IMR-90 (cell line): ENCODE data around the gene LRRC56. TPM values are rescaled to one million over a fixed set of nuclear protein-coding genes. Genes with fewer than 3 reads are reported as not detected.

Experiments used
- ATAC-seq: fragments of 200-7000 bp; cut with Tn5 transposase; 2 replicates; pipeline ENCODE4 v1.9.1; 2020; ENCODE audit warnings: low read depth, mild to moderate bottlenecking, moderate library complexity
- BruUV-seq: library from RNA; stranded (reverse); fragments of 400-500 nt; replicated peaks from 2 replicates; lab custom pipeline; 2021; lab: Mats Ljungman, UMichigan
- CTCF ChIA-PET: fragments of 300-600 bp; formaldehyde crosslinking; extraction: SDS; loops from one replicate; lab custom pipeline; 2021; ENCODE audit warnings: antibody characterized with exemption; lab: Yijun Ruan, JAX
- POLR2A ChIA-PET: fragments of 300-600 bp; sonication (Branson Sonifier 250); formaldehyde crosslinking; loops from one replicate; lab custom pipeline; 2022; ENCODE audit warnings: antibody characterized with exemption; ENCODE audit not compliant: unreplicated experiment; lab: Charles Lee
- DNase-seq: peaks from one replicate; pipeline ENCODE4 v3.0.0; 2013
- H2AFZ ChIP-seq: replicated peaks from 2 replicates; pipeline ENCODE3; 2013; ENCODE audit warnings: low read length, mild to moderate bottlenecking; ENCODE audit not compliant: poor library complexity
- H2AK5ac ChIP-seq: 2 replicates; pipeline ENCODE4 v1.6.1; 2013; ENCODE audit warnings: low read depth, low read length, inconsistent platforms
- H2AK9ac ChIP-seq: replicated peaks from 2 replicates; pipeline ENCODE3; 2013; ENCODE audit warnings: mild to moderate bottlenecking, low read depth, low read length, moderate library complexity; ENCODE audit not compliant: poor library complexity
- H2BK120ac ChIP-seq: 2 replicates; pipeline ENCODE4 v1.6.1; 2013; ENCODE audit warnings: low read depth, low read length, inconsistent platforms
- H2BK15ac ChIP-seq: 3 replicates; pipeline ENCODE4 v1.6.1; 2013; ENCODE audit warnings: low read depth, low read length, inconsistent platforms
- H2BK20ac ChIP-seq: 2 replicates; pipeline ENCODE4 v1.6.1; 2013; ENCODE audit warnings: low read depth, mild to moderate bottlenecking, inconsistent platforms, low read length, moderate library complexity
- H2BK5ac ChIP-seq: 2 replicates; pipeline ENCODE4 v1.6.1; 2013; ENCODE audit warnings: mild to moderate bottlenecking, low read depth, low read length, inconsistent platforms; ENCODE audit not compliant: poor library complexity, severe bottlenecking
- H3K14ac ChIP-seq: replicated peaks from 2 replicates; pipeline ENCODE4 v1.6.1; 2013; ENCODE audit warnings: low read depth, low read length, inconsistent platforms
- H3K18ac ChIP-seq: 2 replicates; pipeline ENCODE4 v1.6.1; 2013; ENCODE audit warnings: low read depth, low read length, control low read depth
- H3K23ac ChIP-seq: 2 replicates; pipeline ENCODE4 v1.6.1; 2013; ENCODE audit warnings: low read depth, low read length, inconsistent platforms
- H3K27ac ChIP-seq: 2 replicates; pipeline ENCODE4 v1.5.1; 2013; ENCODE audit warnings: mild to moderate bottlenecking, control low read depth, low read length; ENCODE audit not compliant: insufficient read depth
- H3K27me3 ChIP-seq: 2 replicates; pipeline ENCODE4 v1.6.1; 2013; ENCODE audit warnings: low read length; ENCODE audit not compliant: control insufficient read depth, insufficient read depth
- H3K36me3 ChIP-seq: 2 replicates; pipeline ENCODE4 v1.6.1; 2013; ENCODE audit warnings: low read length, mixed read lengths; ENCODE audit not compliant: control insufficient read depth, insufficient read depth
- H3K4ac ChIP-seq: 2 replicates; pipeline ENCODE4 v1.6.1; 2013; ENCODE audit warnings: low read depth, low read length, inconsistent platforms
- H3K4me1 ChIP-seq: 2 replicates; pipeline ENCODE4 v1.6.1; 2013; ENCODE audit warnings: low read length, mixed read lengths; ENCODE audit not compliant: control insufficient read depth, insufficient read depth
- H3K4me2 ChIP-seq: 2 replicates; pipeline ENCODE4 v1.6.1; 2013; ENCODE audit warnings: low read depth, mild to moderate bottlenecking, control low read depth, low read length, moderate library complexity
- H3K4me3 ChIP-seq: 2 replicates; pipeline ENCODE4 v1.5.1; 2013; ENCODE audit warnings: low read depth, mild to moderate bottlenecking, control low read depth, low read length, moderate library complexity; ENCODE audit not compliant: insufficient read depth
- H3K56ac ChIP-seq: 2 replicates; pipeline ENCODE4 v1.6.1; 2013; ENCODE audit warnings: low read length, inconsistent platforms; ENCODE audit not compliant: insufficient read depth; ENCODE audit errors: extremely low read depth
- H3K79me1 ChIP-seq, 2 experiments: 2 replicates each; pipeline ENCODE4 v1.6.1; 2013; ENCODE audit warnings: low read length in 2 of 2, inconsistent platforms in 1 of 2, low read depth in 1 of 2
- H3K9ac ChIP-seq: 2 replicates; pipeline ENCODE4 v1.6.1; 2013; ENCODE audit warnings: low read depth, low read length, control low read depth
- H3K9me1 ChIP-seq: 2 replicates; pipeline ENCODE4 v1.6.1; 2013; ENCODE audit warnings: low read length, inconsistent platforms; ENCODE audit not compliant: insufficient read depth
- H3K9me3 ChIP-seq: 2 replicates; pipeline ENCODE4 v1.6.1; 2013; ENCODE audit warnings: low read length; ENCODE audit not compliant: control insufficient read depth, insufficient read depth
- H4K20me1 ChIP-seq: 2 replicates; pipeline ENCODE4 v1.6.1; 2013; ENCODE audit warnings: low read length, inconsistent platforms; ENCODE audit not compliant: insufficient read depth
- H4K5ac ChIP-seq: 2 replicates; pipeline ENCODE4 v1.6.1; 2013; ENCODE audit warnings: mild to moderate bottlenecking, low read depth, low read length, control low read depth
- H4K8ac ChIP-seq, 2 experiments: 2 replicates each; pipeline ENCODE4 v1.6.1; 2013; ENCODE audit warnings: low read depth in 2 of 2, low read length in 2 of 2, control low read depth in 1 of 2, inconsistent platforms in 1 of 2
- H4K91ac ChIP-seq: 2 replicates; pipeline ENCODE4 v1.6.1; 2013; ENCODE audit warnings: low read depth, low read length, inconsistent platforms; ENCODE audit not compliant: insufficient read depth
- BHLHE40 ChIP-seq: fragments of 150-350 bp; IDR thresholded peaks from 2 replicates; pipeline ENCODE4 v1.6.1; 2016; ENCODE audit warnings: mild to moderate bottlenecking, low read depth, low read length
- CEBPB ChIP-seq: IDR thresholded peaks from 2 replicates; pipeline ENCODE4 v1.6.1; 2012; ENCODE audit warnings: low read depth, low read length, improper control_type of control experiment
- CHD1 ChIP-seq: IDR thresholded peaks from 2 replicates; pipeline ENCODE4 v1.6.1; 2012; ENCODE audit warnings: low read depth, low read length, improper control_type of control experiment
- ELK1 ChIP-seq: fragments of 150-350 bp; IDR thresholded peaks from 2 replicates; pipeline ENCODE4 v1.6.1; 2016; ENCODE audit warnings: low read depth, mild to moderate bottlenecking, low read length, moderate library complexity, borderline replicate concordance
- FOS ChIP-seq: fragments of 150-350 bp; IDR thresholded peaks from 2 replicates; pipeline ENCODE4 v1.6.1; 2016; ENCODE audit warnings: low read depth, low read length
- MAFK ChIP-seq: IDR thresholded peaks from 2 replicates; pipeline ENCODE4 v1.6.1; 2012; ENCODE audit warnings: low read depth, low read length, improper control_type of control experiment
- MAZ ChIP-seq: IDR thresholded peaks from 2 replicates; pipeline ENCODE4 v1.6.1; 2012; ENCODE audit warnings: low read depth, mild to moderate bottlenecking, low read length, improper control_type of control experiment, moderate library complexity, borderline replicate concordance
- MXI1 ChIP-seq: IDR thresholded peaks from 2 replicates; pipeline ENCODE4 v1.6.1; 2012; ENCODE audit warnings: low read depth, mild to moderate bottlenecking, low read length, moderate library complexity, borderline replicate concordance
- RAD21 ChIP-seq: IDR thresholded peaks from 2 replicates; pipeline ENCODE4 v1.6.1; 2012; ENCODE audit warnings: low read length, improper control_type of control experiment
- RCOR1 ChIP-seq: IDR thresholded peaks from 2 replicates; pipeline ENCODE4 v1.6.1; 2012; ENCODE audit warnings: mild to moderate bottlenecking, low read length, improper control_type of control experiment; ENCODE audit not compliant: insufficient replicate concordance
- RFX5 ChIP-seq: IDR thresholded peaks from 2 replicates; pipeline ENCODE4 v1.8.0; 2012; ENCODE audit warnings: low read depth, mild to moderate bottlenecking, low read length, moderate library complexity
- SMC3 ChIP-seq: fragments of 150-350 bp; IDR thresholded peaks from 2 replicates; pipeline ENCODE4 v1.6.1; 2016; ENCODE audit warnings: low read depth, mild to moderate bottlenecking, antibody characterized with exemption, low read length, moderate library complexity
- WGBS, 2 experiments: methylation state at CpG; one replicate each; pipeline versions ENCODE4 v1.1.5 to v1.1.7; 2013; ENCODE audit warnings: missing lambda C conversion rate in 2 of 2; ENCODE audit not compliant: insufficient read length in 1 of 2; ENCODE audit errors: extremely low coverage in 2 of 2; 5-methylcytosine and 5-hydroxymethylcytosine counted together
- dilution Hi-C: fragments of 300-500 bp; cut with HindIII; formaldehyde crosslinking; loops from one replicate; pipeline ENCODE4 v1.14.3; 2018; ENCODE audit warnings: low sequenced_read_pairs; ENCODE audit not compliant: unreplicated experiment
- in situ Hi-C: fragments of 300-500 bp; cut with MboI; formaldehyde crosslinking; loops from 3 replicates; pipeline ENCODE4 v1.14.3; 2019; ENCODE audit warnings: low sequenced_read_pairs, inconsistent platforms, mixed read lengths
- intact Hi-C: fragments of 100-400 bp; cut with micrococcal nuclease; formaldehyde crosslinking; loops from 2 replicates; pipeline ENCODE4 v1.10.0; 2022
- polyA plus RNA-seq, 3 experiments: library from polyadenylated mRNA; depleted of rRNA; stranded (reverse); fragments of >200 nt; gene quantifications; 2 replicates each; pipeline ENCODE4 v1.2.3, GENCODE V29; 2012; ENCODE audit warnings: low replicate concordance in 1 of 3
- total RNA-seq: library from RNA; depleted of rRNA; stranded (reverse); fragments of >200 nt; gene quantifications from 2 replicates; pipeline ENCODE4 v1.2.3, GENCODE V29; 2012

Gene LRRC56
- total and polyA plus RNA-seq, 2 of the 4 experiments (the other 2 are of a cell fraction), result 0.36 to 1.3 TPM

- TF ChIP-seq CEBPB (no peak), BHLHE40 (peak; percentile 97), RAD21 (no peak)
Measured at GRCh38 chr11:568306-569157, 31.2 kb downstream of the LRRC56 start (continued).

- BruUV-seq, result no TSS peak
- 27% methylated on average over 19 of the region's 36 CpGs; no CpG with 5 or more reads in 1 of the 2 experiments for WGBS, 2 experiments
- CTCF ChIA-PET, result no interaction called here
- H3K9ac ChIP-seq, result peak overlapping the region; percentile 93
- H4K5ac ChIP-seq, result peak overlapping the region; percentile 94
- H2BK15ac ChIP-seq, result peak overlapping the region; percentile 26; the same call in 2 of the 3 replicates
- dilution Hi-C loops (no loop called here), intact Hi-C loops (no loop called here), in situ Hi-C loops (no loop called here)
- POLR2A ChIA-PET, result no interaction called here
- peaks cover 17% of the 10 kb centered on the region for H3K4me1 ChIP-seq
- H2BK20ac ChIP-seq, result no peak overlapping the region
- H4K91ac ChIP-seq, result peak overlapping the region; percentile 83; the same call in 1 of the 2 replicates
- H3K4me3 ChIP-seq, result peak overlapping the region; percentile 47
- peak overlapping the region; percentile 93 for H2AFZ ChIP-seq
- H2AK5ac ChIP-seq, result peak overlapping the region; percentile 80
- H3K9me3 ChIP-seq, result no peaks in the 10 kb centered on the region
- H2BK5ac ChIP-seq, result peak overlapping the region; percentile 96
- H3K27ac ChIP-seq, result peak overlapping the region; percentile 53
- TF ChIP-seq MAFK (no peak), MAZ (no peak), RAD21 (no peak), MXI1 (no peak), RFX5 (no peak), ELK1 (no peak), SMC3 (no peak), RCOR1 (no peak), BHLHE40 (no peak), CHD1 (no peak), FOS (no peak)
- peak overlapping the region; percentile 88 to 99 for H4K8ac ChIP-seq
- H3K4me2 ChIP-seq, result peak overlapping the region; percentile 89
- ATAC-seq (no peak), DNase-seq (no peak)
- peak overlapping the region; percentile 63; the same call in 1 of the 2 replicates for H3K18ac ChIP-seq
- H2AK9ac ChIP-seq, result peak overlapping the region; percentile 100
- H3K4ac ChIP-seq, result peak overlapping the region; percentile 96
- peak overlapping the region; percentile 41; the same call in 1 of the 2 replicates for H3K56ac ChIP-seq
- peaks cover 14% of the 10 kb centered on the region for H3K36me3 ChIP-seq
- H3K23ac ChIP-seq, result peak overlapping the region; percentile 58; the same call in 1 of the 2 replicates
- H3K79me1 ChIP-seq, result peaks cover 21 to 34% of the 10 kb centered on the region in 2 experiments; a peak in 3 of 4 replicates
- H3K9me1 ChIP-seq, result no peaks in the 10 kb centered on the region
- H3K14ac ChIP-seq, result peak overlapping the region; percentile 98
- no peaks in the 10 kb centered on the region; the same call in 1 of the 2 replicates for H3K27me3 ChIP-seq
- H4K20me1 ChIP-seq, result peaks cover 23% of the 10 kb centered on the region
- peak overlapping the region; percentile 16; the same call in 1 of the 2 replicates for H2BK120ac ChIP-seq
Measured at GRCh38 chr11:569158-569885, 32.0 kb downstream of the LRRC56 start.
